ENCODE results near the gene HYI.

DNA sequence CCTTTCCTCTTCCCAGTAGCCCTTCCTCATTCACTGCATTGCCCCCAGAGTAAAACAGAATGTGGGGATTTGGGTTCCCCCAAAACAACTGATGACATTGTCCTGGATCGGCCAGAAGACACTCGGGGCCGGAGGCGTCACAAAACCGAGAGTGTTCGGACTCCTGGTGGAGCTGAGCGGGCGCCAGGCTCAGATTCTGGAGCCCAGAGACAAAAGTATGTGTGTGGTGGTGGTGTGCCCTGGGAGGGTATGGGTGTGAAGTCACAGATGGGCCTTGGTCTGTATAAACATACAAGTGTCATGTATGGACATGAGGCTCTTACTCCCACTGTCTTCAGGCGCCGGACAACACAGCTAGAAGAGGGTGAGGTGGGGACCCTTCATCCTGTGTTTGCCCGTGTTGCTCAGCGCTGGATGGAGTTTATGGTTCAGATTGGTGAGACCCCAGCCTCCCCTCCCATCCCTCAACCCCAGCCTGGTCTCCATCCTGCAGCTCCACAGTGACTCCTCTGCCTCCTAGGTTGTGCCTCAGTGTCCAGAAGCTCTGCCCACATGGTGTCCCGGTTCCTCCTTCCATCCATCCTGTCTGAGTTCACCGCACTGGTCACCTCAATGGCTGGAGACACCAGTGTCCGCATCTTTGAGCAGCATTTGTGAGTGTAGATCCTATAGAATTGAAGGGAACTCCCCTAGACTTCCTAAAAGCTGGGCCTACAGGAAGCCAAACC is 12.4 kb downstream of the HYI start:
- TF ChIP-seq POLR2A (IDR thresholded peaks at IDR 0.05): no peak
- TF ChIP-seq, protein P1, sequence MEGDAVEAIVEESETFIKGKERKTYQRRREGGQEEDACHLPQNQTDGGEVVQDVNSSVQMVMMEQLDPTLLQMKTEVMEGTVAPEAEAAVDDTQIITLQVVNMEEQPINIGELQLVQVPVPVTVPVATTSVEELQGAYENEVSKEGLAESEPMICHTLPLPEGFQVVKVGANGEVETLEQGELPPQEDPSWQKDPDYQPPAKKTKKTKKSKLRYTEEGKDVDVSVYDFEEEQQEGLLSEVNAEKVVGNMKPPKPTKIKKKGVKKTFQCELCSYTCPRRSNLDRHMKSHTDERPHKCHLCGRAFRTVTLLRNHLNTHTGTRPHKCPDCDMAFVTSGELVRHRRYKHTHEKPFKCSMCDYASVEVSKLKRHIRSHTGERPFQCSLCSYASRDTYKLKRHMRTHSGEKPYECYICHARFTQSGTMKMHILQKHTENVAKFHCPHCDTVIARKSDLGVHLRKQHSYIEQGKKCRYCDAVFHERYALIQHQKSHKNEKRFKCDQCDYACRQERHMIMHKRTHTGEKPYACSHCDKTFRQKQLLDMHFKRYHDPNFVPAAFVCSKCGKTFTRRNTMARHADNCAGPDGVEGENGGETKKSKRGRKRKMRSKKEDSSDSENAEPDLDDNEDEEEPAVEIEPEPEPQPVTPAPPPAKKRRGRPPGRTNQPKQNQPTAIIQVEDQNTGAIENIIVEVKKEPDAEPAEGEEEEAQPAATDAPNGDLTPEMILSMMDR (IDR thresholded peaks at IDR 0.05): no peak

All from lower leg skin (tissue), 3 donors.